ENCODE measurements around the gene TOX4. TPM values are rescaled to one million over a fixed set of nuclear protein-coding genes. Genes with fewer than 3 reads are reported as not detected.

The TOX4 gene
- total and polyA plus RNA-seq, 4 donors, result 16.4 to 82.9 (median 42.1) TPM

DNA sequence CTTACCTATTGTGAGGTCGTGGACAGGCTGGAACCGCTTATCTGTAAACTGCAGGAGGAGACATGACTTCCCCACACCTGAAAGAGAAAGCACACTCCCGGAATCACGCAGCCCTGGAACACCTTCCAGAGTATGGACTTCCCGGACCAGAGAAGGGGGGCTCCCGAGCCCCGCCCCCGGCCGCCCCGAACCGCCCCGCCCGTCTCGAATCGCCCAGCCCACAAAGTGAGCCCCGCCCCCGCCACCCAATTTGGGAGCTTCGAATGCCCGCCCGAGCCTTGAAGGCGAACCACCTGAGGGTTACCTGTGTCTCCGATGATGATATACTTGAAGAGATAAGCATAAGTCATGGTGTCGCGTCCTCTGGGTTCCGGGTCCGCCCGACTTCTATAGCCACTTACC lies 471 bp upstream of the TOX4 start:
- ATAC-seq (ENCODE audit: insufficient read depth, low FRiP score) (peak; percentile 82), DNase-seq (no peak)
- H3K27ac ChIP-seq (ENCODE audit: low read depth in 1 of 2, low read length in 1 of 2), result peak overlapping the region; percentile 79 to 90
- peak overlapping the region; percentile 34 to 96 for H3K9ac ChIP-seq (ENCODE audit: insufficient read depth in 1 of 2, low read length in 2 of 2)
- TF ChIP-seq, protein P1, sequence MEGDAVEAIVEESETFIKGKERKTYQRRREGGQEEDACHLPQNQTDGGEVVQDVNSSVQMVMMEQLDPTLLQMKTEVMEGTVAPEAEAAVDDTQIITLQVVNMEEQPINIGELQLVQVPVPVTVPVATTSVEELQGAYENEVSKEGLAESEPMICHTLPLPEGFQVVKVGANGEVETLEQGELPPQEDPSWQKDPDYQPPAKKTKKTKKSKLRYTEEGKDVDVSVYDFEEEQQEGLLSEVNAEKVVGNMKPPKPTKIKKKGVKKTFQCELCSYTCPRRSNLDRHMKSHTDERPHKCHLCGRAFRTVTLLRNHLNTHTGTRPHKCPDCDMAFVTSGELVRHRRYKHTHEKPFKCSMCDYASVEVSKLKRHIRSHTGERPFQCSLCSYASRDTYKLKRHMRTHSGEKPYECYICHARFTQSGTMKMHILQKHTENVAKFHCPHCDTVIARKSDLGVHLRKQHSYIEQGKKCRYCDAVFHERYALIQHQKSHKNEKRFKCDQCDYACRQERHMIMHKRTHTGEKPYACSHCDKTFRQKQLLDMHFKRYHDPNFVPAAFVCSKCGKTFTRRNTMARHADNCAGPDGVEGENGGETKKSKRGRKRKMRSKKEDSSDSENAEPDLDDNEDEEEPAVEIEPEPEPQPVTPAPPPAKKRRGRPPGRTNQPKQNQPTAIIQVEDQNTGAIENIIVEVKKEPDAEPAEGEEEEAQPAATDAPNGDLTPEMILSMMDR (IDR thresholded peaks at IDR 0.05; ENCODE audit: control extremely low read depth, extremely low read depth), result no peak
- H3K9me3 ChIP-seq (ENCODE audit: control insufficient read depth in 4 of 4, insufficient read depth in 3 of 4, low read length in 3 of 4), result no peaks in the 10 kb centered on the region
- H3K4me1 ChIP-seq (ENCODE audit: control insufficient read depth in 5 of 5, insufficient read depth in 5 of 5, low read length in 5 of 5), result peaks cover 0 to 13% (median 10%) of the 10 kb centered on the region in 5 donors
- WGBS, 2 donors, result 1 to 2% methylated on average over 25 to 27 of the region's 27 CpGs
- H3K27me3 ChIP-seq (ENCODE audit: control insufficient read depth in 3 of 3, insufficient read depth in 3 of 3, low read length in 2 of 3), result no peaks in the 10 kb centered on the region
- peaks cover 0 to 10% (median 4%) of the 10 kb centered on the region in 4 donors for H3K36me3 ChIP-seq (ENCODE audit: control insufficient read depth in 4 of 4, insufficient read depth in 4 of 4, low read length in 4 of 4)
- H3K4me3 ChIP-seq, result peak overlapping the region; percentile 73

DNA sequence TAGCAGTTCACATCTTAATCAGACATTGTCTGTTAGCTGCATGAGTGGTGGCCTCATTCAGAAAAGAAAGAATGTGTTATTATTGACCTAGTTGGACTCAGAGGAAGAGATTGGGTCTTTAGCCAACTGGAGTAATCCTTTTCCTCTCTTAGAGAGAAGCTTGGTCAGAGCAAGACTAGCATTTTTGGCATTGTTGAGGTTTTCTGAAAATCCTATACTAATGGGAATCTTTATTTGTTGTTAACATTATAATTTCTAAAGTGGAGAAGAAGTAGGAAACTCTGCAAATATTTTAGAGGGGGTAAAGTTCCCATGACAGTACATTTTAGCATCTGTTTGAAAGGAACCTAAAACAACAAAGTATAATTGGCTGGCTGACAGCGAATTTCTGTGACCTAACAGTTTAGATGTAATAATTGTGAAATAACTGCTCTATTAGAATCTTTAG lies 9.7 kb downstream of the TOX4 start:
- Histone ChIP-seq H3K27ac (ENCODE audit: low read depth in 1 of 2, low read length in 1 of 2) (no peak overlapping the region), H3K4me3 (no peak overlapping the region), H3K36me3 (ENCODE audit: control insufficient read depth in 4 of 4, insufficient read depth in 4 of 4, low read length in 4 of 4) (peaks cover 6 to 30% (median 18%) of the 10 kb centered on the region in 4 donors), H3K27me3 (ENCODE audit: control insufficient read depth in 3 of 3, insufficient read depth in 3 of 3, low read length in 2 of 3) (no peaks in the 10 kb centered on the region), H3K9ac (ENCODE audit: insufficient read depth in 1 of 2, low read length in 2 of 2) (no peak overlapping the region), H3K4me1 (ENCODE audit: control insufficient read depth in 5 of 5, insufficient read depth in 5 of 5, low read length in 5 of 5) (no peaks in the 10 kb centered on the region), H3K9me3 (ENCODE audit: control insufficient read depth in 4 of 4, insufficient read depth in 3 of 4, low read length in 3 of 4) (no peaks in the 10 kb centered on the region)
- no peak for ATAC-seq (ENCODE audit: insufficient read depth, low FRiP score)
- DNase-seq, result no peak
- WGBS, 2 donors, result 72 to 90% methylated on average over 1 of the region's 1 CpG
- TF ChIP-seq, protein P1 (IDR thresholded peaks at IDR 0.05; ENCODE audit: control extremely low read depth, extremely low read depth), result no peak

DNA sequence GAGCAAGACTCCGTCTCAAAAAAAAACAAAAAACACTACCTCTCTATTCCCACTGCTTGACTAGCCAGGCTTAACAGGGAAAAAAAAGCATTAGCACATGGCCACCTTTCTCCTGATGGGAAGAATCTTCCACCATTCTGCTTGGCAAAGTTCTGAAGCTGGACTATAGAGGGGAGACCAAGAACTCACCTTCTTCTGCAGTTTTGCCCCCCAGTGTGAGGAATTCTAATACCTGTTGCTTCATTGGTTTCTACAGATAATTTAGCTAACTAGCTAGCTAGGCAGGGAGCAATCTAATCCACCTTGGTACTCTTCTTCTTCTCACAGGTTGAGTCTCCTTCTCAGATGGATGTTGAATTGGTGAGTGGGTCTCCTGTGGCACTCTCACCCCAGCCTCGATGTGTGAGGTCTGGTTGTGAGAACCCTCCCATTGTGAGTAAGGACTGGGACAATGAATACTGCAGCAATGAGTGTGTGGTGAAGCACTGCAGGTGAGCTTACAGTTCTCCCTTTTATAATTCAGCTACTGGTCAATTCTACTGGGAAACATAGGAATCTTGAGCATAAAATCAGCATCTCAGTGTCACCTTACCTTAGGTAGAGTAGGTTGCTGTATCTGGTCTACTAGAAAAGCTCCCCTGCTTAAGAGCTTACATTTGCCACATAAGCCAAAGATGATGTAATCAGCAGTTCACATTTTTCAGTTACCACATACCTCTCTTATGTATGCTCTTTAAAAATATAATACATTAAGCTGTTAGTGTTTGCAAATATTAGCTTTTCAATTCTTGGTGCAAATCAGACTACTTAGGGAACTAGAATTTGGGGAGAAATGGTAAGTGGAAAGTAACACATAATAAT lies 18.1 kb downstream of the TOX4 start:
- H3K4me1 ChIP-seq (ENCODE audit: control insufficient read depth in 5 of 5, insufficient read depth in 5 of 5, low read length in 5 of 5), result no peaks in the 10 kb centered on the region
- H3K36me3 ChIP-seq (ENCODE audit: control insufficient read depth in 4 of 4, insufficient read depth in 4 of 4, low read length in 4 of 4), result peaks cover 32 to 63% (median 53%) of the 10 kb centered on the region in 4 donors
- H3K9me3 ChIP-seq (ENCODE audit: control insufficient read depth in 4 of 4, insufficient read depth in 3 of 4, low read length in 3 of 4), result no peaks in the 10 kb centered on the region
- TF ChIP-seq, protein P1 (IDR thresholded peaks at IDR 0.05; ENCODE audit: control extremely low read depth, extremely low read depth), result no peak
- peak; percentile 31 for ATAC-seq (ENCODE audit: insufficient read depth, low FRiP score)
- peak overlapping the region in 1 of 2 donors; percentile 1 for H3K27ac ChIP-seq (ENCODE audit: low read depth in 1 of 2, low read length in 1 of 2)
- no peak overlapping the region for H3K9ac ChIP-seq (ENCODE audit: insufficient read depth in 1 of 2, low read length in 2 of 2)
- H3K4me3 ChIP-seq, result no peak overlapping the region
- 64 to 83% methylated on average over 2 of the region's 2 CpGs for WGBS, 2 donors
- H3K27me3 ChIP-seq (ENCODE audit: control insufficient read depth in 3 of 3, insufficient read depth in 3 of 3, low read length in 2 of 3), result no peaks in the 10 kb centered on the region
- peak in 2 of 3 donors; percentile 26 to 56 for DNase-seq
